Activated CD4-positive, alpha-beta T cell treated with anti-CD3 and anti-CD28 coated beads, Interleukin-2, amount 50 U/mL, for 16 hours (primary cell): Measurements from ENCODE around the gene COL7A1.
"Not testable (repeated sequence)": the region's sequence is repeated elsewhere in the genome, so short reads cannot be mapped to it uniquely, and the experiment has no call there.

ENCODE experiments used
- DNase-seq: peaks from one replicate; pipeline ENCODE4 v3.0.0-alpha.2; 2020

COL7A1 gene

DNA sequence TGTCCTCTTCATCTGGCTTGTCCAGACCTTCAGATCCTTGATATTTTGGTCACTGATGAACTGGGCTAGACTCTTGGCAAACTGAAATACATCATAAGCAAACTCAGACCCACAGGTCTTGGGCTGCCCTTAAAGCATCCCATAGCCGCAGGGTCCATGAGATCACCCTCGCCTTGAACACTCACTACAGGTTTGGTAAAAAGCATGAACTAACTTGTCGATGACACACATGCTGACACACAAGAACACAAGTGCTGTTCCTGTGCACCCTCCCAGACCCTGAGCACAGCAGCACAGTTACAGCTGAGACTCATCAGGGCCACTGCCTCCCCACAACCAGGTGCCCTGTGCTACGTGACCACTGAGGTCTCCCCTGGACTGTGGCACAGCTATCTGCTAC lies 59.6 kb downstream of the COL7A1 start:
- DNase-seq: no peak

DNA sequence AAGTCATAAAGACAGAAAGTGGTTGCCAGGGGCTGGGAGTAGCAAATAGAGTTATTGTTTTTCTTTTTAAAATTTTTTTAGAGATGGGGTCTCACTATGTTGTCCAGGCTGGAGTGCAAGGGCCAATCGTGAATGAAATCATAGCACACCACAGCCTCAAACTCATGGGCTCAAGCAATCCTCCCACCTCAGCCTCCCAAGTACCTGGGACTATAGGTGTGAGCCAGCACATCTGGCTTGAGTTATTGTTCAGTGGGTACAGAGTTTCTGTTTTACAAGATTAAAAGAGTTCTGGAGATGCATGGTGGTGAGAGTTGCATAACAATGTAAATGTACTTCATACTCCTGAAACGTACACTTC lies 62.2 kb downstream of the COL7A1 start:
- no peak for DNase-seq

GRCh38 chr3:48532271-48532976 lies 62.7 kb downstream of the COL7A1 start:
- no peak for DNase-seq

DNA sequence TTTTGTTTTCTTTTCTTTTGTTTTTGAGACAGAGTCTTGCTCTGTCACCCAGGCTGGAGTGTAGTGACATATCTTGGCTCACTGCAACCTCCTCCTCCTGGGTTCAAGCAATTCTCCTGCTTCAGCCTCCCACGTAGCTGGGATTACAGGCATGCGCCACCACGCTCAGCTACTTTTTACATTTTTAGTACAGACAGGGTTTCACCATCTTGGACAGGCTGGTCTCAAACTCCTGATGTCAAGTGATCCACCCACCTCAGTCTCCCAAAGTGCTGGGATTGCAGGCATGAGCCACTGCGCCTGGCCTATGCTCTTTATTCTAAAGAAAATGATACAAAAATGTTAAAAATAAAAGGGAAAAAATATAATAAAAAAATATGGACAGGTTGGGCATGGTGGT lies 64.4 kb downstream of the COL7A1 start:
- not testable (repeated sequence) for DNase-seq

- no peak for DNase-seq
Observed at GRCh38 chr3:48528754-48529153, 66.4 kb downstream of the COL7A1 start.

GRCh38 chr3:48528048-48528447 lies 67.1 kb downstream of the COL7A1 start:
- DNase-seq: no peak

DNA sequence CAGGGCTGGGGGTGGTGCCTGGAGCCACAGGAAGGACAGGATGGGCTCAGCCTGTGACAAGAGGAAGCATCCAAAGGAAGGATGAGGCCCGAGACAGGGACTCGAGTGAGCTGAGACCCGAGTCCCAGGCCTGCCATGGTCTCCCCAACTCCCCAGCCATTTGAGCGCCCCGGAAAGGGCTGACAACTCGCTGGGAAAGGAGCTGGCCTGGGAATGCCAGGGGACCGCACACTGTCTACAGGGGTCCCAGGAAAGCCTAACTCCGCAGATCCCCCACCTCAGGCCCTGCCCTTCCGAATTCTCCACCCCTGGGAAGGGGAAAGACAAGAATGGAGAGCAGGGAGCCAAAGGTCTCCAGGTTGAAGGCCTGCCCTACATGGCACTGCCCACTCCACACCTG lies 70.2 kb downstream of the COL7A1 start:
- no peak for DNase-seq

- no peak for DNase-seq
Observed at GRCh38 chr3:48521635-48522034, 73.5 kb downstream of the COL7A1 start.

DNA sequence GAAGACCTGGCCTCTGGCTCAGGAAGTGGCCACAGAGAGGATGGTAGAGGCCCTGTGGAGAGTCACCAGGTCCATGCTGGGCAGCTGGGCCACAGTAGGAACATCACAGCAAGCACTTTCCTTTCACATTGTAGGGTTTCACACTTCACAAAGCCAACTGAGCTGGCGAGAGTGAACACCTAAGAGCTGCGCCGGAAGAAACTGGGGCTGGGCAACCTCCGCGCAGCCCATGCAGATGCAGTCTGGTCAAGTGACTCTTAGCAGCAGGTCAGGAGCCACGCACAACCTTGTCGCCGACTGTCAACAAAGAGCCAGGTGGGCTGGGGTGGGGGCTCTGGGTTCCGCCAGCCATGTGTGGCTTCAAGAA lies 75.9 kb downstream of the COL7A1 start:
- no peak for DNase-seq

GRCh38 chr3:48518638-48519276 lies 76.4 kb downstream of the COL7A1 start:
- no peak for DNase-seq

- no peak for DNase-seq
Observed at GRCh38 chr3:48518069-48518468, 77.1 kb downstream of the COL7A1 start.

- peak; percentile 40 for DNase-seq
Observed at GRCh38 chr3:48516571-48516970, 78.6 kb downstream of the COL7A1 start.

DNA sequence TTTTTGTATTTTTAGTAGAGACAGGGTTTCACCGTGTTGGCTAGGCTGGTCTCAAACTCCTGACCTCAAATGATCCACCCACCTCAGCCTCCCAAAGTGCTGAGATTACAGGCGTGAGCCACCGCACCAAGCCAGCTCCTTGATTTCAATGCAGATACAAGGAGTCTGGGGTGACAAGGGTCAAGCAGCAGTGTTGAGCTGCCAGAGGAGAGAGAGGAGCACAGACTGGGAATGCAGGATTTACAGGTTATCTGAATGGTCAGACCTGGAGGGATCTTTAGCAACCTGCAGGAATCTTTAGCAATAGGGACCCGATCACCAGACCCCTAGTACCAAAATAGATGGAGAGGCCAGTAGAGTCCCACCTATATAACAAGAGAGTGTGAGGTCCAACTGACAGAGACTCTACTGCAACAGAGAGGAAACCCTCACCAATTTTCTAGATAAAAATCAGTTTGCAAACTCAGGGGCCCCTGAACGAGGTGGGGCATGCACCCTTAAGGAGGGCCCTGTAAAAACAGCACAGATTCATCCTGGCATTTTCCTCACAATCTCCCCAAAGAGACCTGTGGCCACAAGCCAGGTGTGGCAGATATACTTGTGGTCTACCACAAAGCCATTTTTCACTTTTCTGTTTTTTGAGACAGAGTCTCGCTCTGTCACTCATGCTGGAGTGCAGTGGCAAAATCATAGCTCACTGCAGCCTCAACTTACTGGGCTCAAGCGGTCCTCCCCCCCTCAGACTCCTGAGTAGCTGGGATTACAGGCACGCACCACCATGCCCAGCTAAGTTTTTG lies 80.5 kb downstream of the COL7A1 start:
- DNase-seq: peak; percentile 65
